ENCODE measurements around the gene MAP3K3. TPM values are rescaled to one million over a fixed set of nuclear protein-coding genes. Genes with fewer than 3 reads are reported as not detected.

Gene MAP3K3
- total and polyA plus RNA-seq, 2 donors (not counting 1 experiment from before 2014, with no cell fraction given) = 49.1 to 74.7 TPM

- no peak overlapping the region for H3K9ac ChIP-seq (ENCODE audit: low read length)
- TF ChIP-seq CTCF (IDR thresholded peaks at IDR 0.05) (no peak), EZH2 (IDR thresholded peaks at IDR 0.05; ENCODE audit: borderline replicate concordance, insufficient read depth, low read depth, low read length, poor library complexity, severe bottlenecking) (no peak)
Measured at GRCh38 chr17:63695889-63696288, 73.7 kb downstream of the MAP3K3 start.

More at GRCh38 chr17:63695889-63696288, 73.7 kb downstream of the MAP3K3 start:
- Histone ChIP-seq H2AFZ (ENCODE audit: insufficient read depth, low read depth, low read length, poor library complexity, severe bottlenecking) (no peak overlapping the region), H3K9me3 (ENCODE audit: control extremely low read depth in 1 of 3, control insufficient read depth in 2 of 3, insufficient read depth in 1 of 3, low read length in 2 of 3) (peaks cover 0 to 2% (median 0%) of the 10 kb centered on the region in 3 donors), H3K36me3 (replicated peaks in 1 of 2; ENCODE audit: control extremely low read depth in 1 of 2, control insufficient read depth in 1 of 2, extremely low read depth in 1 of 2, insufficient read depth in 2 of 2, low read length in 1 of 2) (peaks cover 0 to 58% of the 10 kb centered on the region in 2 experiments), H3K4me1 (ENCODE audit: control insufficient read depth in 2 of 2, insufficient read depth in 2 of 2, low read length in 2 of 2) (peaks cover 41 to 50% of the 10 kb centered on the region in 2 donors), H3K4me3 (ENCODE audit: control extremely low read depth in 1 of 5, extremely low read depth in 1 of 5, insufficient read depth in 1 of 5, low read depth in 2 of 5, low read length in 4 of 5) (peak overlapping the region in 1 of 5 experiments; percentile 18), H4K20me1 (ENCODE audit: control insufficient read depth, insufficient read depth, low read length, poor library complexity, severe bottlenecking) (peaks cover 51% of the 10 kb centered on the region), H3K27me3 (replicated peaks in 1 of 4; ENCODE audit: control extremely low read depth in 1 of 4, control insufficient read depth in 3 of 4, insufficient read depth in 4 of 4, low read length in 3 of 4) (no peaks in the 10 kb centered on the region), H3K27ac (ENCODE audit: low read length in 2 of 2) (peak overlapping the region; percentile 75 to 82), H3K4me2 (replicated peaks; ENCODE audit: low read depth, low read length, poor library complexity, severe bottlenecking) (peak overlapping the region; percentile 99), H3K79me2 (ENCODE audit: control insufficient read depth, insufficient read depth, low read length) (peaks cover 36% of the 10 kb centered on the region)
- Mint-ChIP-seq H3K4me3 (peak overlapping the region; percentile 94), H3K4me1 (peaks cover 53% of the 10 kb centered on the region), H3K9me3 (ENCODE audit: insufficient read depth) (no peaks in the 10 kb centered on the region), H3K27ac (peak overlapping the region; percentile 98), H3K27me3 (no peaks in the 10 kb centered on the region)
- no peak for ATAC-seq (ENCODE audit: low read depth)
- intact Hi-C loops (cut with micrococcal nuclease) = loop anchor here (2.0 to 5.0 kb wide), 3 partner anchors 139 to 269 kb away; partner anchors contain the start of gene CYB561
- ChIA-PET POLR2A (interaction anchor here (1.9 to 10.6 kb wide), 5 partner anchors 10 to 79 kb away, joined by 4 to 113 read pairs (median 71); partner anchors contain the start of genes CCDC47, DDX42, MAP3K3 and STRADA), CTCF (interaction anchor here (1.3 to 4.0 kb wide), 6 partner anchors 10 to 270 kb away, joined by 3 to 82 read pairs (median 5); no protein-coding TSS in a partner anchor)
- 83% methylated on average over 2 of the region's 6 CpGs for WGBS (ENCODE audit: insufficient coverage)
- DNase-seq = no peak
